CD4-positive, alpha-beta T cell treated with Interleukin-17A for 4 hours (primary cell): ENCODE measurements around the gene SCART1.
"Not testable (repeated sequence)": the region's sequence is repeated elsewhere in the genome, so short reads cannot be mapped to it uniquely, and the experiment has no call there.

ENCODE experiments used
- DNase-seq: peaks from one replicate; pipeline ENCODE4 v3.0.0-alpha.2; 2020; ENCODE audit warnings: mixed read lengths

SCART1 gene

DNA sequence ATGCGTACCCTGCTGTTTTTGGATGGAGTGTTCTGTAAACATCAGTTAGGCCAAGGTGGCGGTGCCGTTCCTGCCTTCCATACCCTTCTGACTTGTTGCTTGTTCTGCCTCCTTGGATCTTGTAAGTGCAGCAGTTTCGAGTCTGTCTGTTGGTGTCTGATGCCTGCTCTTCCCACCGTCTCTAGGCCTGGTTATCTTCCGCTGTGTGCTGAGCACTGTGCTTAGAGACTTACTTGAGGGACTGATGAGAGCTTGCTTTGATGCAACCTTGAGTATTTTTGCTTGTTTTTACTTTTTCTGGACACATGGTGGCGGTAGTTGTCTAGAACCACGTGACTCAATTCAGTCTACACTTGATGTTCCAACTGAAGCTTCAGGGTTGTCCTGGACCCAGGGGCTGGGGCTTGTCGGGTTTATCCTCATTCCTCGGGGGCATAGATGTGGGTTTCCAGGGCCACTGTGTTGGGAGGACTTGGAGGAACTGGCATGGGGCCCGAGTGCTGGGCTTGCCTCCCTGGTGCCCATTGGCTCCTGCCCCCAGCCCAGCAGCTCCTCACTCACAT lies 15.0 kb upstream of the SCART1 start:
- no peak for DNase-seq

DNA sequence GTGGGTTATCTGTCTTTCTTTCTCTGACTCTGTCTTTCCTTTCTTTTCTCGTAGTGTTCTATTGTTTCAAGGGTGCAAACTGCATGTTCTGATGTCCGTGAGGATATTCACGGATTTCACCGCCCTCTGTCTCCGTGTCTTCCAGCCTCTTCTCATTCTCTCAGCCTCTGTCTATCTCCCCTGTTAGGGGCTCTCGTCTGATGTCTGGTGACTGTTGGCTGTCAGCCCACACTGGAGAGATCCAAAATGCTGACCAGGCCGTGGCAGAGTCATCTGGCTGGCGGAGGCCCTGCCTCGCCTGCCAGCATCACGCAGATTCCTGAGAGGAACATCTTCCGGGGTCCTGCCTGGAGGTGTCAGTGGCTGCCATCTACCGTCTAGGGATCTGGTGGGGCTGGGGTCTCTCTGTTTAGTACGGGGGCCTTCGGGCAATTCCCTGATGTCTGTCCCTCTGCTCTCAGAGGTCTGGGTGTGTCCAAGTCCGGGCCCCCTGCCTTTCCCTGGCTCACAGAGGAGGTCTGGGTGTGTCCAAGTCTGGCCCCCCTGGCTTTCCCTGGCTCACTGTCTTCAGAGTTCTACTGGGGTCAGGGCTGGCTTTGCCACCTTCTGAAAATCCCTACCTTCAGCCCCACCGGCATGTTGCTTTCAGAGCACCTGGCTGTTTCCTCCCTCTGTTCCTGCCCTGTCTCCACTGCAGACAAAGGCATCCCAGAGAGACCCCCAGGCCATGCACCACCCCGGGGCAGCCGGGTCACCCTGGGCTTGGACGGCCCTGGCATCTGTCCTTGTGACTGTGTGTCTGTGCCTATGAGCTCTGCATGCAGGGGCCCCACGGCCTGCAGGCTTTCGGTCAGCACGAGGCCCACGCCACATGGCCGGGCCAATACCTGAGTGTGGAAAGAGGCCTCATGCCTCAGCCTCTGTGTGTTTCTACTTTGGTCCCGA lies 14.0 kb upstream of the SCART1 start:
- DNase-seq = no peak

DNA sequence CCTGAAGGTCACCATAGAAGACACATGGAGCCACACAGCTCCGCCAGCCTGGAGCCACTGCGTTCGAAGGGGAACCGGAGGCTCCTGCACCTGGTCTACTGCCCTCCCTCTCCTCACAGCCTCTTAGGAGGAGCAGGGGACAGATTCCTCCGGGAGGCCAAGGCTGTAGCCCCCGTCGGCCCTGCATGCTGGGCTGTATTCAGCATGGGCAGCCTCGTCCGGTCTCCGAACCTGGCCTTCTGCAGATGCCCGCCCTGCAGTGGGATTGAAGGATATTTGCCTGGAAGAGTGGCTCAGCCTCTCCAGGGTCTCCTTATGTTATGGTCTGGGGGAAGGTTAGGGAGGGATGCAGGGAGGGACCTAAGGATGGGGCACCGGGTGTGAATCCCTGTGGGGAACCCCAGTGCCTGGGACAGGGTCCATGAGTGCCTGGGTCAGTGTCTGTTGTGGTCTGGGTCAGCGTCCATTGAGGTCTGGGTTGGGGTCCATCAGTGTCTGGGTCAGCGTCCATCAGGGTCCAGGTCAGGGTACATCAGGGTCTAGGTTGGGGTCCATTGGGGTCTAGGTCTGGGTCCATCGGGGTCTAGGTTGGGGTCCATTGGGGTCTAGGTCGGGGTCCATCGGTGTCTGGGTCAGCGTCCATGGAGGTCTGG lies 13.0 kb upstream of the SCART1 start:
- DNase-seq = no peak

DNA sequence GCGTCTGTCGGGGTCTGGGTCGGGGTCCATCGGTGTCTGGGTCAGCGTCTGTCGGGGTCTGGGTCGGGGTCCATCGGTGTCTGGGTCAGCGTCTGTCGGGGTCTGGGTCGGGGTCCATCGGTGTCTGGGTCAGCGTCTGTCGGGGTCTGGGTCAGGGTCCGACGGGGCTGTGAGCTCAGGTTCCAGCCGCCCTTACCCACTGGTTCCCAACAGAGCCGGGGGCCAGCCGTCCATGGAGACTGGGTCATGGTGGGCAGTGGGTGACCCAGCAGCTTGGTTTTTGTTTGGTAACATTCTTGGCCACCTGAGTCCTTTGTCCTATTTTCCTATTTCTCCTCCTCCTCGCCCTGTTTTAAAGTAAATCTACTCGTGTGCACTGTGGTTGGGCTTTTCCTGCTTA lies 12.4 kb upstream of the SCART1 start:
- not testable (repeated sequence) for DNase-seq

DNA sequence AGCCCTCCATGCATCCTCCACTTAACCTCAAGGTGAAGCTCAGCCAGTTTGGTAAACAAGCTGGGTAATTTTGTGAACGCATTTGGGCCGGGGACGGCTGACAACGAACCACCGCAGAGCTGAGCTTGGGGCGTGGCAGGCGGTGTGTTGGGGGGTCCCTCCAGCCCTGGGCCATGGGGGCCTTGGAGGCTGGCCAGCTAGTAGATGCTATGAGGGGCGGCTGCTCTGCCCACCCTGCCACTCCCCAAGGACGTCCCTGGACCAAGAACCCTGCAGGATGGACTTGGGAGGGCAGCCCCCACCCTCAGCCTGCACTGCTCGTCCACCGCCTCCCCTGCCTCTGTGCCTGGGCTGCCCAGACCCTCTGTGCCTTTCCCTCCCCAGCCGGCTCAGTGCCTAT lies 12.0 kb upstream of the SCART1 start:
- no peak for DNase-seq

DNA sequence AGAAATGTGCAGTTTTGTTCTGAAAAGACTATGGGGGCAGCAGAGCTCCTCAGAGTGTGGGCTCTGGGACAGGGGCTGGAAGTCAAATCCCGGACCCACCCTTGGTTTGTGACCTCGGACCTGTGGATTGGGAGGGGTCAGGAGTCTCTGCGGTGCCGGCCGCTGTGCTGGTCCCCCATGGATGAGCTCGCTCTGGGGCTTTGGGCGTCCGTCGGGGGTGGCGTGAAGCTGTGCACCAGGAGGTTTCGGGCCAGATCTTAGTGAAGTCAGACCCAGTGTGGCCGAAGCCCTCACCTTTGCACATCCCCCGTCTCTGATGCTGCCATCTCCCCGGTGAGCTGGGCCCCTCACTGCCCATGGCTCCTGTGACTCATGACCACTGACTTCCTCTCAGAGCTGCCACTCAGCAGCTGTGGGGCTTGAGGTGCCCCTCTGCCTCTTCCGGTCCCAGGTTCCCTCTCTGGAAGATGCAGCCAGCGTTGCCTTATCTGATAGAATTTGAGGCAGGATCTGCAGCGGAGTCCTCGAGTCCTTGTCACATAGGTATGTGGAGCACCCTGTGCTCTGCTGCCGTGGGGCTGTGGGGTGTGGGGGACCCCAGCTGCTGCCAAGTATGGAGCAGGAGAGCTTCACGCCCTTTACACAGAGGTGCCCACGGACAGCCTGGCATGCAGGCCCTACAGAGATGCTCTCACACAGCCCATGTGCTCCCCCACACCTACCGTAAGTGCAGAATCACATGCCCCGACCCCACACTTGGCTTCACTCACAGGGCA lies 11.4 kb upstream of the SCART1 start:
- peak; percentile 36 for DNase-seq

DNA sequence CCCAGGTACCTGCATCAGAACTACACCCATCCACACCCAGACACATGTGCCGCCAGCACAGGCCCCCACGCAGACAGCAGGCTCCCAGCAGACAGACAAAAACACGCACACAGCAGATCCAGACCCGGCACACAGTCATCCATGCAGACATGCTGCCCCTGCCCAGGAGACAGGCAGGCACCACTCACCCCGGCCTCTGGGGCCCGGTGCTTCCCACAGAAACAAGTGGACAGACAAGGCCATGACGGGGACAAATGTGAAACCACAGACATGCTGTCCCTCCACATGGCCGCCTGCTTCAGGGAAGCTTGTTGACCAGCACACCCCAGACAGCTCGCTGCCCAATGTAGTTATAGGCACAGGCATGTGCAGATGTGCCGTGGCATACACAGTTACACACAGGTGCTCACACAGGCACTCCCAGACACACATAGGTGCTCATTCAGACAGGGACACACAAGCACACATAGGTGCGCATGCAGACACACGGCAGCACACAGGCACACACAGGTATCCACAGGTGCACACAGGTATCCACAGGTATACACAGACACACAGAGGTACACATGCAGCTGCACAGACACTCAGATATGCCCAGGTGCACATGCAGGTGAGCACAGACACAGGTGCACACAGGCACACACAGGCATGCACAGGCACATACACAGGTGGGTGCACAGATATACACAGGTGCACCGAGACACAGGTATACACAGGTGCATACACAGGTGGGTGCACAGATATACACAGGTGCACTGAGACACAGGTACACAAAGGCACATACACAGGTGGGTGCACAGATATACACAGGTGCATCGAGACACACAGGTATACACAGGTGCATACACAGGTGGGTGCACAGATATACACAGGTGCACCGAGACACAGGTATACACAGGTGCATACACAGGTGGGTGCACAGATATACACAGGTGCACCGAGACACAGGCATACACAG lies 10.5 kb upstream of the SCART1 start:
- no peak for DNase-seq

DNA sequence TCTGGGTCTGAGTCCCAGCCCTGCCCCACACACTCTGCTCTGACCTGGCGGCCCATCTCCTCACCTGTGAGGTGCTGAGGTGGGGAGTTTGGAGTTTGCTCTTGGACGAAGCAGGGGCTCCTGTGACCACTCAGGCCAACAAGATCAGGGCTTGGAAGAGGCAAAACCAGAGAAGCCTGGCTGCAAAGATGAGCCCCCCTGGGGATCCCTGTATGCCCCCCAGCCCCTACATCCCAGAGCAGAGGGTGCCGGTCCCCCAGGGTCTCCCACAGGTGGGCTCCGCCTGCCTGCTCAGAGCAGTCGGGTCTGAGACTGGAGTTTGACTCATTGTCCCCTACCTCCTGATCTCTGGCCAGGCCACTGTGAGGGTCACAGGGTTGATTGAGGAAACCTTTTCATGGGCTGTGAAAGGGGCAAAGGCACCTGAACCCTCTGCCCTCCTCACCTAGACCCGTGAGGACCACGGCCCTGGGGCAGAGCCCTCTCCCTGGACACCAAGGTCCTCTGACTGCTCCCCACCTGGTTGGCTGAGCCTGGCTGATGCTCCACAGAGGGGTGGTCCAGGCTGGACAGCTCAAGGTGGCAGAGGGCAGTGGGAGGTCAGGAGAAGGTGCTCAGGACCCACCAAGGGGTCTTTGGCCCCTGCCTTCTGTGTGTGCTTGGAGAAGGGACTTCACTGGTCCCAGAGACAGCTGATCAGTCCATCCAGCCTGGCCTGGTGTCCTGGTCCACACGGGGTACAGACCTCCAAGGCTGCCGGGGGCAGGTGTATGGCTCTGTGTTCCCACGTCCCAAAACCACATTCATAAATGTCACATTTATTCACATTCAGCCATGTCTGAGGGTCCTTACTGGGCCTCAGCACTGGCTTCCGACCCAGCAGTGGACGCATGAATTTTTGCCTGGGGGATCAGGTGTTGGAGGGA lies 9.1 kb upstream of the SCART1 start:
- DNase-seq = no peak

DNA sequence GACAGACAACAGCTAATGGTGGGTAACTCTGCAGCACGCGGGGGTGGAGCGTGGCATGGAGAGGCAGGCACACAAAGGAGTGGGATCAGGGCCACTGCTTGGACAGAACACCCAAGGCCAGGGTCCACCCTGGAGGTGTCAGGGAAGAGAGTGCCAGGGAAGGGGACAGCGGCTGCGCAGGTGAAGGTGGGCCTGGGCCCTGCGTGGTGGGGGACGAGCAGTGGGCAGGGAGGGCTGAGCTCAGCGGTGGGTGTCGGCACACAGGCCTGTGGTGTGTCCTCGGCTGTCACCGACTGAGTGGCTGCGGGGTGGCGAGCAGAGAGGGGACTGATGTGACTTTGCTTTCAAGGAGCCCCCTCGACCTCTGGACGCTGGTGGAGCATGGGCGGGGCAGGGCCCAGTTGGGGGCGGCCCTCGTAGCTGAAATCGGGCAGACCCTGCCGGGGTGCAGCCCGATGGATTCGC lies 8.4 kb upstream of the SCART1 start:
- DNase-seq = no peak

DNA sequence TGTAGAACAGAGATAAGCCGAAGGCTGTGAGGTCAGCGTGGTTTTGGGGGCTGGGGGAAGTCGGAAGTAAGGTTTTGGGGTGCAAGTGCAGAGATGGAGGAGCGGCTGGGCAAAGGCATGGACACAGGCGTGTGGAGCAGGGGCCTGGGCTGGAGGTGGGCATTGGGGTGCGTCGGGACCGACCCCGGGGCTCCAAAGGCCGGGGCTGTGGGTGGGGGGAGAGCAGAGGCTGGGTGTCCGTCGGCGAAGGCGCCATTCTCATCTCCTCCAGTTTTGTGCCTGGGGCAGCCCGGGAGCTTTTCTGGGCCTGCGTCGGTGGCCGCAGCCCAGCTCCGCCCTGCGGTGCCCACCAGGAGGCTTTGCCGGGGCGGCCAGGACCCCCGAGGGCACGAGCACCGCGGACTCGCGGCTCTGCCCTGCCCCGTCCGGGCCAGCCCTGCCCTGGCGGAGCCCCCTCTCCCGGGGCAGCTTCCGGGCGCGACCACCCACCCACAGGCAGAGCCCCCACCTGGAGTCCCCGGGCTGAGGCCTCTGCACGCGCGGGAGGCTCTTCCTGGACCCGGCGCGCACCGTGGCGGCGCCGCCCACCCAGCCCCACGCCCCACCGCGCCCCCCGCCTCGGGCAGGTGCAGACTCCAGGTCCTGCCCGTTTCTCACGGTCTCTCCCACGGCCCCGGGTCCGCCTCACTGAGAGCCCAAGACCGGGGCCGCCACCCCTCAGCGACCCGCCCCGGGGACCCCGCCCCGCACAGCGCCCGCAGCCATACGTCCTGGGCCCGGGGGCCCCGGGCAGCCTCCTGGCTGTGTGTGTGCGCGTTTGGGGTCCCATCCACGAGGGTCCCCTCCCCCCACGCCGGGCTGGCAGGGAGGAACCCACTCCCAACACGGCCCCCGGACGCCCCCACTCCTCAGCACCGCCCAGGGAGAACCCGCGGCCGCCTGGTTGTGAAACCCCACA lies 7.7 kb upstream of the SCART1 start:
- DNase-seq = no peak

DNA sequence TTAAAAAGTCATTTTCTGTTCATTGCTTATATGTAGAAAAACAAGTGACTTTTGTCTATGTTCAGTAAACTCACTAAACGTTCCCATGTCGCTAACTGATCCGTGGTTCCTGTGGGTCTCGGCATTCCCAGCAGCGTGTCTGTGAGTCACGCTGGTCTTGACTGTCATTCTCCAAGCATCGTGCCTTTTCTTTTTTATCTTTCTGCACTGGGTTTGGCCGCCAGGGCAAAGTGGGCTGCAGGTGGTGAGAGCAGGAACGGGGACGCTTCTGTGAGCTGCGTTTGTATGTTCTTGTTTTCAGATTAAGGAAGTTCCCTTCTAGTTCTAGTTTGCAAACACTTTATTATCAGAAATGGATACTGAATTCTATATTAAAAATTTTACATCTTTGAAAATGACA lies 6.8 kb upstream of the SCART1 start:
- DNase-seq = no peak

DNA sequence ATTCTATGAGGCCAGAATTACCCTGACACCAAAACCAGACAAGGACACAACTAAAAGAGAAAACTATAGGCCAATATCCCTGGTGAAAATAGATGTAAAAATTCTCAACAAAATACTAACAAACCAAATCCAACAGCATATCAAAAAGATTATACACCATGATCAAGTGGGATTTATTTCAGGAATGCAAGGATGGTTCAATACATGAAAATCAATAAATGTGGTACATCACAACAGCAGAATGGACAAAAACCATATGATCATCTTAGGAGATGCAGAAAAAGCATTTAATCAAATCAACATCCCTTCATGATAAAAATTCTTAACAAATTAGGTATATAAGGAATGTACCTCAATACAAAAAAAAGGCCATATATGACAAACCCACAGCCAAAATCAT lies 5.6 kb upstream of the SCART1 start:
- no peak for DNase-seq

DNA sequence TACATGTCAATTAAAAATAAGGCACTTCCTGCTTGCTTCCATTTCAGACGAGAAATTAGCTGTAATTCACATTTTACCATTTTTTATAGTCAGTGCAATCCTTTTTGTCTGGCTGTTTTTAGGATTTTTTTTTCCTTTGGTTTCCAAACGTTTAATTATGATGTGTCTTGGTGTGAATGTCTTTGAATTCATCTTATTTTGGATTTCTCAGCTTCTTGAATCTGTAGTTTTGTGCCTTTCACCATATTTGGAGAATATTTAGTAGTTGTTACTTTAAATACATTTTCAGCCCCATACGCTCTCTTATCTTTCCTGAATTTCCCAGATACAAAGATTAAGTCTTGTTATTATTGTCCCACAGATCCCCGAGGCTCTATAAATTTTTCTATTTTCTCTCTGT lies 2.4 kb upstream of the SCART1 start:
- DNase-seq = no peak

DNA sequence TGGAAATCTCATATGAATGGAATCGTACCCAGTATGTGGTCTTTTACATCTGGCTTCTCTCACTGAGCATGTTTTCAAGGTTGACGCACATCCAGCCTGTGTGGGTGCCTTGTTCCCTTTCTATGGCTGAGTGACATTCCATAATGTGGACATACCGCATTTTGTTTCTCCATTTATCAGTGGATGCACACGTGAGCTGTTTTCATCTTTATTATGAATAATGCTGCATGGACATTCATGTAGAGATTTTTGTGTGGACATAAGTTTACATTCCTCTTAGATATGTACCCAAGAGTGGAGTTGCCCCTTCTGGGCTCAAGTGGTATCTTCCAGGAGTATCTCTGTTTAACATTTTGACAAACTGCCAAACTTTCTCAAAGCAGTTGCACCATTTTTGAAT lies 1.3 kb upstream of the SCART1 start:
- no peak for DNase-seq

DNA sequence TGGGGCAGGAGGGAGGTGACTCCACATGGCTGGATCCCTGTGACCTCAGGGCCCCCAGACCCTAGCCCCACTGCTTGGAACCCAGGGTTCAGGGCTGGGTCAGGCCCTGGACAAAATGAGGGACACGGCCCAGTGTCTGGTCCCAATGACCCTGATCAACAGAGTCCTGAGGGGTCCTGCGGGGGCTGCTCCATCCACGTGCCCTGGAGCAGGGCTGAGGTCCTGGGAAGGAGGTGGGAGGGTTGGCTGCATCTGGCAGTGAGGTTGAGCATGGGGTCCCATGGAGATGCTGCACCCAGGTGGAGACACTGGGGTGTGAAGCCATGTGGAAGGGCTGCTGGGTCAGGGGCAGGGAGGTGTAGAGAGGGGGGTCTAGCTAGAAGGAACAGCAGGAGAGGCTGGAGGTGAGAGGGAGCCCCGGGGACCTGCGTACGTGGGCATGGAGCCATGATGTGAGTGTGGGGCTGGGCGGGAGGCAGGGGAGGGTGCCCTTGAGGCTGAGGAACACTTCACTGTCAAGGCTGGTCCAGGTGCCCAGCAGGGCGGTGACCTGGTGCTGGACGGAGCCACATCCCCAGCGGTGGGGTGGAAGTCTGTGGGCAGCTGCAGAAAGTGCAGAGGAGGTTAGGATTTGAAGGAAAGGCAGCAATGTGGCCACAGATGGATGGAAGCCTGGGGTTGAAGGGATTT lies 604 bp downstream of the SCART1 start:
- no peak for DNase-seq

DNA sequence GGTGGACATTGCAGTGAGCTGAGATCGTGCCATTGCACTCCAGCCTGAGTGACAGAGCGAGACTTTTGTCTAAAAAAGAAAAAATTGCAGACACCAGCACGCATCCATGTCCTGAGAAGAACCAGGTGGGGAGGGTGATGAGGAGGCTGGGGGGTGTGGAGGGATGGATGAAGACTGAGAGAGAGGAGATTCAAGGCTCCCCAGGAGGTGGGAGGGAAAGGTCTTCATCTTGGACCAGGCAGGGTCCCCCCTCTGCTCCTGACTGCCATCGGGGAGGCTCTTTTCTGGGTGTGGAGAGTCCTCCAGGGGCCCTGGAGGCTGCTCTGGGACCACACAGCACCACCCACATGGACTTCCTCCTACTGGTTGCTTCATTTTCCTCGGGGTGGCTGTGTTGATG lies 1.5 kb downstream of the SCART1 start:
- no peak for DNase-seq

DNA sequence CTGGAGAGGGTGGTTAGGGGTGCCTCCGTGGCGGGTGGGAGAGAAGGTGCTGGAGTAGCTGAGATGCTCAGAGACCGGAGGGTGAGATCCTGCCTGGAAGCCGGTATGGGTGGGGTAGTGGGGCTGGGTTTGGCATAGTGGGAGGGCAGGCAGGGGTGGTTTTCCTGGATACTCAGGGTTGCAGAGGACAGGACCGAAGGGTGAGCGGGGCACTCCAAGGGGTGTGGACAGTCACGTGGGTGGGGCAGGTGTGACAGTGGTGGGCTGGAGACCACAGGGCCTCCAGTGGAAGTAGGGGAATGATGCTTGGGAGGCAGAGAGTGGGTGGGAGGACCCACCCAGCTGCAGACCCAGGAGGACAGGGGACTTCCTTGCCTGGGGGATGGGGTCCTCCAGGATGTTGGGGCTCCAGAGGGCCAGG lies 1.9 kb downstream of the SCART1 start:
- no peak for DNase-seq

DNA sequence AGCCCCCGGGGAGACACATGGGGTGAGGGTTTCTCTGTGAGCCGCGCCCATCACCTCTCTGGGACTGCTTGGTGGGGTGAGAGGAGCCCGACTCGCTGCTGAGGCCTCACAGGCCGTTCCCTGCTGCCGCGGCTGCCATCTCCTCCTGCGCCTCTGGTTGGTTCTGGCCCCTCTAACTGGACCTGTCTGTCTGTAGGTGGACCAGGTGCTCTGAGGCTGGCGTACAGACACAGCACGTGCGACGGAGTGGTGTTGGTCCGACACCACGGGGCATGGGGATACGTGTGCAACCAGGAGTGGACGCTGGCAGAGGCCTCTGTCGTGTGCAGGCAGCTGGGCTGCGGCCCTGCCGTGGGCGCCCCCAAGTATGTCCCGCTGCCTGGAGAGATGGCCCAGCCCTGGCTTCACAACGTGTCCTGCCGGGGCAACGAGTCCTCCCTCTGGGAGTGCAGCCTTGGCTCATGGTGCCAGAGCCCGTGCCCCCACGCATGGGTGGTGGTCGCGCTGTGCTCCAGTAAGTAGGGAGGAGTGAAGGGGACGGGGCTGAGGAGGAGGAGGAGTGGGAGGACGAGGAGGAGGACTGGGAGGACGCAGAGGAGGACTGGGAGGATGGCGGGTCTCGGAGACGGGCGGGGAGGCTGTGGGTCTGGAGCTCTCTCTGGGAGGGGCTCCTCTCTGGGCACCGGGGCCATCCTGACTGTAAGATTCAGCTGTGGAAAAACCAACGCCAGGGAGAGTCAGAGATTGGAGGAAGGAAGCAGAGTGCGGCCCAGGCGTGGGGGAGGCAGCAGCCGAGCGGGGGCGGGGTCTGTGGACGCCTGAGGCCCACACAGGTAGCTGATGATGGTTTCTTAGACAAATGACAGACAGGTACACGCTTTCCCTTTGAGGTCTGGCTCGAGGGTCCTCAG lies 2.6 kb downstream of the SCART1 start:
- DNase-seq = no peak
